Erythroblast (primary cell): ENCODE results near the gene NISCH.

Experiments
- GATA1 ChIP-seq: IDR thresholded peaks from 2 replicates; pipeline ENCODE4 v1.6.1; 2011; ENCODE audit warnings: low read depth, mild to moderate bottlenecking, control low read depth, low read length, moderate library complexity
- POLR2A ChIP-seq: IDR thresholded peaks from 2 replicates; pipeline ENCODE4 v1.6.1; 2011; ENCODE audit warnings: mild to moderate bottlenecking, low read length

- TF ChIP-seq POLR2A: no peak
- TF ChIP-seq GATA1: no peak
Measured at GRCh38 chr3:52521488-52521824, 66.1 kb downstream of the NISCH start.
